Thyroid gland (tissue), 4 donors: ENCODE measurements around the gene SMIM7. TPM values are rescaled to one million over a fixed set of nuclear protein-coding genes. Genes with fewer than 3 reads are reported as not detected.
"Not testable (repeated sequence)": the region's sequence is repeated elsewhere in the genome, so short reads cannot be mapped to it uniquely, and the experiment has no call there.

ENCODE experiments used
- DNase-seq, 2 donors: peaks; one replicate each; pipeline ENCODE4 v3.0.0-alpha.2; 2019
- H3K27ac ChIP-seq, 3 donors: fragments of 200-600 bp; sonication (generic); 1 replicate in 2 of 3; 2 replicates in 1 of 3; pipeline ENCODE4 v1.5.1; 2016 to 2019; ENCODE audit warnings: mild to moderate bottlenecking in 1 of 3, moderate library complexity in 1 of 3
- H3K27me3 ChIP-seq: fragments of 200-600 bp; sonication (generic); one replicate; pipeline ENCODE4 v1.5.1; 2019
- H3K36me3 ChIP-seq, 2 donors: fragments of 200-600 bp; sonication (generic); one replicate each; pipeline ENCODE4 v1.5.1; 2016 to 2019
- H3K4me1 ChIP-seq, 2 donors: fragments of 200-600 bp; sonication (generic); one replicate each; pipeline ENCODE4 v1.5.1; 2017 to 2019
- H3K4me3 ChIP-seq, 3 donors: fragments of 200-600 bp; sonication (generic); replicated peaks in 1 of 3; 1 replicate in 2 of 3; 2 replicates in 1 of 3; pipeline ENCODE4 v1.5.1; 2016; ENCODE audit warnings: mild to moderate bottlenecking in 1 of 3
- H3K9me3 ChIP-seq: fragments of 200-600 bp; sonication (generic); one replicate; pipeline ENCODE4 v1.5.1; 2017
- CTCF ChIP-seq, 6 experiments: fragments of 200-600 bp in 3 of 6; fragments of 450-650 bp in 3 of 6; sonication (generic) in 3 of 6; IDR thresholded peaks; one replicate each; pipeline ENCODE4 v1.5.1; 2016 to 2019; ENCODE audit warnings: antibody characterized with exemption in 6 of 6, mild to moderate bottlenecking in 2 of 6, inconsistent platforms in 1 of 6, moderate library complexity in 1 of 6
- POLR2A ChIP-seq, 2 donors: fragments of 450-650 bp; IDR thresholded peaks; one replicate each; pipeline ENCODE4 v1.6.1; 2017; ENCODE audit warnings: antibody characterized with exemption in 2 of 2, mild to moderate bottlenecking in 2 of 2, moderate library complexity in 1 of 2
- WGBS, 2 donors: methylation state at CpG; one replicate each; pipeline ENCODE4 v1.1.5; 2017; 5-methylcytosine and 5-hydroxymethylcytosine counted together
- intact Hi-C: fragments of 100-400 bp; cut with DNase I; formaldehyde crosslinking; loops from one replicate; pipeline ENCODE4 v1.15.1; 2023
- total RNA-seq, 4 donors: library from RNA; depleted of rRNA; stranded (reverse); fragments of >200 nt; gene quantifications; one replicate each; pipeline ENCODE4 v1.2.3, GENCODE V29; 2016

Gene SMIM7
- total RNA-seq, 4 donors from 2014 or later: 80.9 to 171 (median 119) TPM

GRCh38 chr19:16676101-16676798 lies 16.3 kb upstream of the SMIM7 start:
- intact Hi-C loops: no loop called here
- TF ChIP-seq POLR2A (IDR thresholded peaks at IDR 0.05) (no peak), CTCF (IDR thresholded peaks at IDR 0.05) (no peak)
- DNase-seq: no peak
- Histone ChIP-seq H3K9me3 (no peaks in the 10 kb centered on the region), H3K36me3 (peaks cover 0 to 3% of the 10 kb centered on the region in 2 donors), H3K4me1 (no peaks in the 10 kb centered on the region), H3K4me3 (no peak overlapping the region), H3K27me3 (no peaks in the 10 kb centered on the region), H3K27ac (no peak overlapping the region)
- WGBS, 2 donors: 95% methylated on average over 15 of the region's 15 CpGs

GRCh38 chr19:16673839-16674238 lies 13.9 kb upstream of the SMIM7 start:
- H3K36me3 ChIP-seq, H3K27ac ChIP-seq, H3K4me3 ChIP-seq, DNase-seq, H3K27me3 ChIP-seq, intact Hi-C loops, H3K9me3 ChIP-seq, H3K4me1 ChIP-seq: not testable (repeated sequence)
- 93% methylated on average over 4 of the region's 4 CpGs for WGBS, 2 donors

GRCh38 chr19:16673231-16673630 lies 13.3 kb upstream of the SMIM7 start:
- no peak overlapping the region for H3K4me3 ChIP-seq
- H3K36me3 ChIP-seq: no peaks in the 10 kb centered on the region
- no peak overlapping the region for H3K27ac ChIP-seq
- intact Hi-C loops: no loop called here
- no peaks in the 10 kb centered on the region for H3K4me1 ChIP-seq
- WGBS, 2 donors: 70 to 76% methylated on average over 3 of the region's 3 CpGs
- TF ChIP-seq CTCF (IDR thresholded peaks at IDR 0.05) (no peak), POLR2A (IDR thresholded peaks at IDR 0.05) (no peak)
- no peaks in the 10 kb centered on the region for H3K9me3 ChIP-seq
- DNase-seq: no peak
- no peaks in the 10 kb centered on the region for H3K27me3 ChIP-seq

- Histone ChIP-seq H3K4me1 (no peaks in the 10 kb centered on the region), H3K27ac (no peak overlapping the region), H3K9me3 (no peaks in the 10 kb centered on the region), H3K36me3 (no peaks in the 10 kb centered on the region), H3K27me3 (no peaks in the 10 kb centered on the region), H3K4me3 (no peak overlapping the region)
- WGBS, 2 donors: 83 to 88% methylated on average over 12 of the region's 12 CpGs
- TF ChIP-seq POLR2A (IDR thresholded peaks at IDR 0.05): no peak
- no peak for TF ChIP-seq CTCF (IDR thresholded peaks at IDR 0.05)
- intact Hi-C loops: no loop called here
- DNase-seq: no peak
Observed at GRCh38 chr19:16671652-16672274, 11.8 kb upstream of the SMIM7 start.

- intact Hi-C loops: no loop called here
- DNase-seq: no peak
- no peak overlapping the region for H3K27ac ChIP-seq
Observed at GRCh38 chr19:16670291-16670690, 10.3 kb upstream of the SMIM7 start.

GRCh38 chr19:16668702-16669101 lies 8.8 kb upstream of the SMIM7 start:
- 97 to 98% methylated on average over 4 of the region's 4 CpGs for WGBS, 2 donors
- H3K4me1 ChIP-seq, intact Hi-C loops: not testable (repeated sequence)

More at GRCh38 chr19:16670291-16670690, 10.3 kb upstream of the SMIM7 start:
- no peaks in the 10 kb centered on the region for H3K27me3 ChIP-seq
- H3K9me3 ChIP-seq: no peaks in the 10 kb centered on the region
- H3K4me3 ChIP-seq: no peak overlapping the region
- TF ChIP-seq CTCF (IDR thresholded peaks at IDR 0.05) (no peak), POLR2A (IDR thresholded peaks at IDR 0.05) (no peak)
- no peaks in the 10 kb centered on the region for H3K4me1 ChIP-seq
- no peaks in the 10 kb centered on the region for H3K36me3 ChIP-seq
- 96 to 97% methylated on average over 13 of the region's 13 CpGs for WGBS, 2 donors

More at GRCh38 chr19:16668702-16669101, 8.8 kb upstream of the SMIM7 start:
- not testable (repeated sequence) for H3K9me3 ChIP-seq, H3K27ac ChIP-seq, DNase-seq, H3K4me3 ChIP-seq, H3K27me3 ChIP-seq, H3K36me3 ChIP-seq
